CD14-positive monocyte (primary cell): ENCODE data around the gene ST13. TPM values are rescaled to one million over a fixed set of nuclear protein-coding genes. Genes with fewer than 3 reads are reported as not detected.

Experiments
- DNase-seq, 3 donors: peaks; one replicate each; pipeline ENCODE4 v3.0.0-alpha.2; 2011 to 2022
- H2AFZ ChIP-seq: 2 replicates; pipeline ENCODE4 v1.6.0; 2012; ENCODE audit warnings: mild to moderate bottlenecking, low read depth, low read length, inconsistent platforms; ENCODE audit not compliant: insufficient read depth, poor library complexity, severe bottlenecking
- H3K27ac ChIP-seq, 2 donors: 1 replicate in 1 of 2; 2 replicates in 1 of 2; pipeline ENCODE4 v1.5.1; 2012 to 2013; ENCODE audit warnings: low read length in 2 of 2, control low read depth in 1 of 2, inconsistent platforms in 1 of 2, low read depth in 1 of 2, mild to moderate bottlenecking in 1 of 2
- H3K27me3 ChIP-seq, 2 donors: one replicate each; pipeline versions ENCODE4 v1.6.0 to v1.6.1; 2011 to 2013; ENCODE audit warnings: low read length in 2 of 2; ENCODE audit not compliant: control insufficient read depth in 2 of 2, insufficient read depth in 2 of 2
- H3K36me3 ChIP-seq, 2 donors: replicated peaks in 1 of 2; 1 replicate in 1 of 2; 2 replicates in 1 of 2; pipeline versions ENCODE4 v1.5.1 to v1.6.1; 2012 to 2013; ENCODE audit warnings: low read length in 2 of 2, control low read depth in 1 of 2, inconsistent platforms in 1 of 2, mild to moderate bottlenecking in 1 of 2; ENCODE audit not compliant: insufficient read depth in 2 of 2, control insufficient read depth in 1 of 2
- H3K4me1 ChIP-seq, 2 donors: 1 replicate in 1 of 2; 2 replicates in 1 of 2; pipeline versions ENCODE4 v1.5.1 to v1.6.1; 2012 to 2013; ENCODE audit warnings: low read length in 2 of 2, control low read depth in 1 of 2, inconsistent platforms in 1 of 2, mild to moderate bottlenecking in 1 of 2, moderate library complexity in 1 of 2; ENCODE audit not compliant: insufficient read depth in 2 of 2, control insufficient read depth in 1 of 2
- H3K4me2 ChIP-seq: replicated peaks from 2 replicates; pipeline ENCODE3; 2012; ENCODE audit warnings: low read length, moderate library complexity, mild to moderate bottlenecking; ENCODE audit not compliant: poor library complexity, severe bottlenecking; ENCODE audit errors: extremely low read depth
- H3K4me3 ChIP-seq, 3 experiments: fragments of 200-600 bp in 1 of 3; sonication (generic) in 1 of 3; replicated peaks in 1 of 3; 1 replicate in 2 of 3; 2 replicates in 1 of 3; pipeline ENCODE4 v1.5.1; 2011 to 2013; ENCODE audit warnings: low read length in 3 of 3, mild to moderate bottlenecking in 3 of 3, control low read depth in 2 of 3, low read depth in 2 of 3, inconsistent platforms in 1 of 3, moderate library complexity in 1 of 3
- H3K79me2 ChIP-seq: 2 replicates; pipeline ENCODE4 v1.6.0; 2012; ENCODE audit warnings: mild to moderate bottlenecking, control low read depth, inconsistent platforms, low read length, moderate library complexity; ENCODE audit not compliant: insufficient read depth
- H3K9ac ChIP-seq: 2 replicates; pipeline ENCODE4 v1.6.0; 2017; ENCODE audit warnings: low read length, mild to moderate bottlenecking; ENCODE audit not compliant: insufficient read depth, poor library complexity, severe bottlenecking
- H3K9me3 ChIP-seq, 2 donors: replicated peaks in 1 of 2; 1 replicate in 1 of 2; 2 replicates in 1 of 2; pipeline versions ENCODE4 v1.5.1 to v1.6.1; 2012 to 2013; ENCODE audit warnings: low read length in 2 of 2, control low read depth in 1 of 2; ENCODE audit not compliant: control insufficient read depth in 1 of 2, insufficient read depth in 1 of 2
- H4K20me1 ChIP-seq: 2 replicates; pipeline ENCODE4 v1.6.0; 2012; ENCODE audit warnings: mild to moderate bottlenecking, low read length, control low read depth, moderate library complexity; ENCODE audit not compliant: insufficient read depth
- H3K27ac Mint-ChIP-seq, 7 donors: one replicate each; pipeline ENCODE4 v1.8.0; 2020; ENCODE audit warnings: mild to moderate bottlenecking in 7 of 7, mixed read lengths in 7 of 7, moderate library complexity in 6 of 7, inconsistent platforms in 2 of 7
- H3K27me3 Mint-ChIP-seq, 3 donors: one replicate each; pipeline ENCODE4 v1.8.0; 2021 to 2022; ENCODE audit warnings: low read depth in 3 of 3, mild to moderate bottlenecking in 3 of 3, mixed read lengths in 3 of 3, moderate library complexity in 3 of 3, inconsistent platforms in 1 of 3
- H3K36me3 Mint-ChIP-seq, 2 donors: one replicate each; pipeline ENCODE4 v1.8.0; 2020; ENCODE audit warnings: mixed read lengths in 2 of 2, inconsistent platforms in 1 of 2, mild to moderate bottlenecking in 1 of 2
- H3K4me1 Mint-ChIP-seq: one replicate; pipeline ENCODE4 v1.8.0; 2020; ENCODE audit warnings: mild to moderate bottlenecking, mixed read lengths
- H3K4me3 Mint-ChIP-seq, 2 donors: one replicate each; pipeline ENCODE4 v1.8.0; 2020; ENCODE audit warnings: mild to moderate bottlenecking in 2 of 2, mixed read lengths in 2 of 2, moderate library complexity in 1 of 2
- H3K9me3 Mint-ChIP-seq, 7 donors: one replicate each; pipeline ENCODE4 v1.8.0; 2020 to 2022; ENCODE audit warnings: mixed read lengths in 7 of 7, mild to moderate bottlenecking in 6 of 7, moderate library complexity in 6 of 7, inconsistent platforms in 2 of 7
- CTCF ChIP-seq: fragments of 200-600 bp; IDR thresholded peaks from one replicate; pipeline ENCODE4 v1.8.0; 2022; ENCODE audit warnings: antibody characterized with exemption, mild to moderate bottlenecking
- WGBS: methylation state at CpG from one replicate; pipeline ENCODE4 v1.1.5; 2013; ENCODE audit warnings: missing lambda C conversion rate; ENCODE audit not compliant: insufficient coverage; 5-methylcytosine and 5-hydroxymethylcytosine counted together
- intact Hi-C, 2 donors: fragments of 100-400 bp; cut with micrococcal nuclease; formaldehyde crosslinking; loops; one replicate each; pipeline versions ENCODE4 v1.15.0 to v1.15.1; 2023
- polyA plus RNA-seq, 3 donors: library from polyadenylated mRNA; depleted of rRNA in 1 of 3; unstranded in 2 of 3; stranded (reverse) in 1 of 3; fragments of 300-500 nt in 2 of 3; fragments of >200 nt in 1 of 3; fragmentation: Illumina TruSeq in 2 of 3; gene quantifications; 1 replicate in 2 of 3; 2 replicates in 1 of 3; pipeline ENCODE4 v1.2.3, GENCODE V29; 2012 to 2021

ST13 gene
- polyA plus RNA-seq, 3 donors, result 56.1 to 81.3 (median 67.2) TPM

GRCh38 chr22:40862013-40862412, 5.6 kb upstream of the ST13 start, which contains the start of gene DNAJB7:
Gene DNAJB7, minus strand, starts transcription at chr22:40862113. Its CDS starts 119 bp downstream, at chr22:40861994.
- Histone ChIP-seq H3K27me3 (no peaks in the 10 kb centered on the region), H3K27ac (no peak within 1 kb of the TSS), H3K4me3 (no peak within 1 kb of the TSS), H3K79me2 (peaks cover 40% of the 10 kb centered on the region), H3K9me3 (no peaks in the 10 kb centered on the region), H3K9ac (no peak within 1 kb of the TSS), H3K4me1 (peaks cover 16 to 21% of the 10 kb centered on the region in 2 donors), H3K4me2 (no peak within 1 kb of the TSS), H2AFZ (no peak within 1 kb of the TSS), H4K20me1 (no peaks in the 10 kb centered on the region), H3K36me3 (peaks cover 0 to 8% of the 10 kb centered on the region in 2 donors)
- Mint-ChIP-seq H3K4me3 (no peak within 1 kb of the TSS), H3K27ac (peak within 1 kb of the TSS in 2 of 7 donors; percentile 1 to 37), H3K36me3 (peaks cover 4 to 7% of the 10 kb centered on the region in 2 donors), H3K9me3 (no peaks in the 10 kb centered on the region), H3K4me1 (peaks cover 19% of the 10 kb centered on the region), H3K27me3 (no peaks in the 10 kb centered on the region)
- WGBS, result 100% methylated on average over 1 of the region's 3 CpGs
- intact Hi-C loops, result no loop called here
- no peak for TF ChIP-seq CTCF
- DNase-seq, result no peak

GRCh38 chr22:40857309-40857855, 943 bp upstream of the ST13 start:
- WGBS, result 23% methylated on average over 5 of the region's 18 CpGs
- peak overlapping the region; percentile 94 for H3K9ac ChIP-seq
- H3K27ac ChIP-seq, result peak overlapping the region; percentile 95 to 97
- H4K20me1 ChIP-seq, result peaks cover 6% of the 10 kb centered on the region
- H3K9me3 ChIP-seq, result no peaks in the 10 kb centered on the region
- Mint-ChIP-seq H3K36me3 (peaks cover 4 to 9% of the 10 kb centered on the region in 2 donors), H3K9me3 (no peaks in the 10 kb centered on the region), H3K27ac (peak overlapping the region; percentile 100), H3K4me3 (peak overlapping the region; percentile 96 to 97), H3K4me1 (peaks cover 23% of the 10 kb centered on the region), H3K27me3 (no peaks in the 10 kb centered on the region)
- H3K36me3 ChIP-seq, result peaks cover 0 to 8% of the 10 kb centered on the region in 2 donors
- peak overlapping the region; percentile 87 to 98 (median 89) for H3K4me3 ChIP-seq
- peaks cover 18 to 28% of the 10 kb centered on the region in 2 donors for H3K4me1 ChIP-seq
- intact Hi-C loops, result loop anchor here (5.0 kb wide), 2 partner anchors 40 to 430 kb away; partner anchors contain the start of genes SLC25A17 (in 2 of the 2) and RANGAP1 (in 1 of the 2)
- H3K27me3 ChIP-seq, result no peaks in the 10 kb centered on the region
- H3K79me2 ChIP-seq, result peaks cover 72% of the 10 kb centered on the region
- peak in 1 of 3 donors; percentile 5 for DNase-seq
- TF ChIP-seq CTCF, result no peak
- H3K4me2 ChIP-seq, result peak overlapping the region; percentile 99
- H2AFZ ChIP-seq, result peak overlapping the region; percentile 95
